Measurements from ENCODE around the gene RINL.

DNA sequence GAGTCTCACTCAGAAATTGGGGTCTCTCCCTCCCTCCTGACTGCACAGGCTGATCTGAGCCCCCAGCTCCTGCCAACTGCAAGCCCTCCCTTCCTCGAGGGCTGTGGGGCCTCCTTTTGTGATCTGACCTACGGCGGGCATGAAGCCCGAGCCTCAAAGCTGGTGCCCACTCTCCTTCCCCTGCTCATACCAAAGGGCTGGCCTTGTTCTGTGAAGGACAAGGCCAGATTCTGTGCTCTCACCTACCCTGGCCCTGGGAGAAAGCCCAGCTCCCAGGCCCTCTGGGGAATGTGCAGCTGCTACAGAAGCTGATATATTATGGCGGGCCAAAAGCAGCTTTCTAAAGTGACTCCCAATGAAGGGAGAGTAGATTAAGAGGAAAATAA lies 37.5 kb downstream of the RINL start:
- TF ChIP-seq NRF1 (IDR thresholded peaks at IDR 0.05; ENCODE audit: low read depth, low read length) (no peak), SP2 (IDR thresholded peaks at IDR 0.05; ENCODE audit: low read length) (no peak), MAX (IDR thresholded peaks at IDR 0.05) (no peak), SP4 (IDR thresholded peaks at IDR 0.05; ENCODE audit: low read length) (no peak), EGR1 (IDR thresholded peaks at IDR 0.05; ENCODE audit: borderline replicate concordance, low read depth, low read length) (no peak), NANOG (IDR thresholded peaks at IDR 0.05; ENCODE audit: insufficient read depth, low read depth, low read length, poor library complexity, severe bottlenecking) (no peak), EP300 (IDR thresholded peaks at IDR 0.05; ENCODE audit: borderline replicate concordance in 1 of 2, low read depth in 2 of 2, low read length in 2 of 2) (no peak), TBP (IDR thresholded peaks at IDR 0.05; ENCODE audit: low read depth, low read length) (no peak), GTF2F1 (IDR thresholded peaks at IDR 0.05; ENCODE audit: borderline replicate concordance, low read depth, low read length) (no peak), ZNF274 (IDR thresholded peaks at IDR 0.05; ENCODE audit: borderline replicate concordance, extremely low read depth, low read length) (no peak), POLR2AphosphoS5 (IDR thresholded peaks at IDR 0.05; ENCODE audit: low read depth, low read length) (no peak; the same call in 1 of the 2 replicates), KDM4A (IDR thresholded peaks at IDR 0.05; ENCODE audit: low read depth, low read length, severe bottlenecking) (no peak), JUN (IDR thresholded peaks at IDR 0.05; ENCODE audit: low read depth, low read length) (no peak)
- TF ChIP-seq, protein P1, sequence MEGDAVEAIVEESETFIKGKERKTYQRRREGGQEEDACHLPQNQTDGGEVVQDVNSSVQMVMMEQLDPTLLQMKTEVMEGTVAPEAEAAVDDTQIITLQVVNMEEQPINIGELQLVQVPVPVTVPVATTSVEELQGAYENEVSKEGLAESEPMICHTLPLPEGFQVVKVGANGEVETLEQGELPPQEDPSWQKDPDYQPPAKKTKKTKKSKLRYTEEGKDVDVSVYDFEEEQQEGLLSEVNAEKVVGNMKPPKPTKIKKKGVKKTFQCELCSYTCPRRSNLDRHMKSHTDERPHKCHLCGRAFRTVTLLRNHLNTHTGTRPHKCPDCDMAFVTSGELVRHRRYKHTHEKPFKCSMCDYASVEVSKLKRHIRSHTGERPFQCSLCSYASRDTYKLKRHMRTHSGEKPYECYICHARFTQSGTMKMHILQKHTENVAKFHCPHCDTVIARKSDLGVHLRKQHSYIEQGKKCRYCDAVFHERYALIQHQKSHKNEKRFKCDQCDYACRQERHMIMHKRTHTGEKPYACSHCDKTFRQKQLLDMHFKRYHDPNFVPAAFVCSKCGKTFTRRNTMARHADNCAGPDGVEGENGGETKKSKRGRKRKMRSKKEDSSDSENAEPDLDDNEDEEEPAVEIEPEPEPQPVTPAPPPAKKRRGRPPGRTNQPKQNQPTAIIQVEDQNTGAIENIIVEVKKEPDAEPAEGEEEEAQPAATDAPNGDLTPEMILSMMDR (IDR thresholded peaks at IDR 0.05; ENCODE audit: control extremely low read depth in 1 of 3, insufficient read depth in 1 of 3, low read depth in 1 of 3, low read length in 3 of 3): no peak

Measured in H1 (cell line).